GM12878 (cell line): Measurements from ENCODE around the gene TIPRL. TPM values are rescaled to one million over a fixed set of nuclear protein-coding genes. Genes with fewer than 3 reads are reported as not detected.

Experiments
- ATAC-seq: fragments of 200-7000 bp; cut with Tn5 transposase; 3 replicates; pipeline ENCODE4 v1.9.1; 2020; ENCODE audit warnings: mild to moderate bottlenecking, moderate library complexity
- BruUV-seq: library from RNA; stranded (reverse); fragments of 400-500 nt; replicated peaks from 2 replicates; lab custom pipeline; 2021; lab: Mats Ljungman, UMichigan
- CTCF ChIA-PET: fragments of 300-600 bp; sonication (Branson Sonifier 250); formaldehyde crosslinking; extraction: SDS; loops from one replicate; lab custom pipeline; 2021; ENCODE audit warnings: inconsistent platforms; lab: Yijun Ruan, JAX
- POLR2A ChIA-PET: fragments of 350-600 bp; formaldehyde crosslinking; extraction: SDS; loops from one replicate; lab custom pipeline; 2021; ENCODE audit warnings: inconsistent platforms; lab: Charles Lee
- RAD21 ChIA-PET: fragments of 300-600 bp; sonication (Branson Sonifier 250); formaldehyde crosslinking; loops from one replicate; lab custom pipeline; 2023; ENCODE audit warnings: antibody characterized with exemption; ENCODE audit not compliant: unreplicated experiment; lab: Charles Lee
- SMC1A ChIA-PET: fragments of 300-600 bp; sonication (Branson Sonifier 250); formaldehyde crosslinking; loops from one replicate; lab custom pipeline; 2023; ENCODE audit not compliant: unreplicated experiment, uncharacterized antibody; lab: Charles Lee
- DNase-seq: peaks from one replicate; pipeline ENCODE4 v3.0.0-alpha.2; 2011; ENCODE audit warnings: low read depth, low spot score
- FAIRE-seq: peaks from 3 replicates; lab custom pipeline; 2011; peaks lifted over from hg19 to GRCh38; lab: Jason Lieb, UNC
- H2AFZ ChIP-seq: 2 replicates; pipeline ENCODE4 v1.6.0; 2011; ENCODE audit warnings: low read depth, low read length, control low read depth; ENCODE audit not compliant: control insufficient read depth
- H3K27ac ChIP-seq: 2 replicates; pipeline ENCODE4 v1.5.1; 2011; ENCODE audit warnings: control low read depth; ENCODE audit not compliant: control insufficient read depth, insufficient read depth
- H3K27me3 ChIP-seq, 2 experiments: replicated peaks in 1 of 2; 2 replicates each; pipeline versions ENCODE4 v1.6.0 to v1.6.1; 2011; ENCODE audit warnings: low read length in 1 of 2; ENCODE audit not compliant: control insufficient read depth in 2 of 2, insufficient read depth in 2 of 2
- H3K36me3 ChIP-seq, 2 experiments: 2 replicates each; pipeline ENCODE4 v1.5.1; 2011; ENCODE audit warnings: low read length in 1 of 2; ENCODE audit not compliant: control insufficient read depth in 2 of 2, insufficient read depth in 2 of 2
- H3K4me1 ChIP-seq: 2 replicates; pipeline ENCODE4 v1.6.1; 2011; ENCODE audit warnings: mild to moderate bottlenecking, low read length, moderate library complexity, mixed read lengths; ENCODE audit not compliant: control insufficient read depth, insufficient read depth
- H3K4me2 ChIP-seq: 2 replicates; pipeline ENCODE4 v1.6.0; 2011; ENCODE audit warnings: control low read depth; ENCODE audit not compliant: control insufficient read depth, insufficient read depth
- H3K4me3 ChIP-seq: fragments of 200-600 bp; sonication (generic); 2 replicates; pipeline ENCODE4 v1.5.1; 2016
- H3K79me2 ChIP-seq: 2 replicates; pipeline ENCODE4 v1.6.0; 2011; ENCODE audit warnings: low read length; ENCODE audit not compliant: control insufficient read depth, insufficient read depth
- H3K9ac ChIP-seq: 2 replicates; pipeline ENCODE4 v1.8.0; 2011; ENCODE audit warnings: low read length, control low read depth, mixed read lengths; ENCODE audit not compliant: control insufficient read depth, insufficient read depth
- H3K9me3 ChIP-seq: replicated peaks from 3 replicates; pipeline ENCODE4 v1.5.1; 2011; ENCODE audit warnings: mild to moderate bottlenecking, low read length; ENCODE audit not compliant: control insufficient read depth, insufficient read depth
- H4K20me1 ChIP-seq: 2 replicates; pipeline ENCODE4 v1.6.0; 2011; ENCODE audit not compliant: control insufficient read depth, insufficient read depth
- BCL11A ChIP-seq: IDR thresholded peaks from 2 replicates; pipeline ENCODE4 v1.6.1; 2011; ENCODE audit warnings: low read depth, low read length
- CHD1 ChIP-seq: IDR thresholded peaks from 2 replicates; pipeline ENCODE4 v1.6.1; 2012; ENCODE audit warnings: low read depth, low read length, improper control_type of control experiment
- DPF2 ChIP-seq: fragments of 450-650 bp; IDR thresholded peaks from 2 replicates; pipeline ENCODE4 v1.6.1; 2017; ENCODE audit warnings: mild to moderate bottlenecking
- EGR1 ChIP-seq, 2 experiments: IDR thresholded peaks; 1 replicate in 1 of 2; 2 replicates in 1 of 2; pipeline ENCODE4 v1.6.1; 2011 to 2012; ENCODE audit warnings: low read depth in 2 of 2, low read length in 2 of 2, borderline replicate concordance in 1 of 2, mild to moderate bottlenecking in 1 of 2, moderate library complexity in 1 of 2
- IKZF1 ChIP-seq: fragments of 450-650 bp; conservative IDR thresholded peaks from 2 replicates; pipeline ENCODE4 v1.6.1; 2017; ENCODE audit warnings: antibody characterized with exemption, mild to moderate bottlenecking
- IRF4 ChIP-seq: IDR thresholded peaks from 2 replicates; pipeline ENCODE4 v1.6.1; 2011; ENCODE audit warnings: low read depth, low read length
- NFYA ChIP-seq: IDR thresholded peaks from 2 replicates; pipeline ENCODE4 v1.6.1; 2011; ENCODE audit warnings: low read depth, mild to moderate bottlenecking, low read length, improper control_type of control experiment, borderline replicate concordance
- PAX5 ChIP-seq: IDR thresholded peaks from 2 replicates; pipeline ENCODE4 v1.6.1; 2011; ENCODE audit warnings: low read depth, low read length, borderline replicate concordance
- WGBS: methylation state at CpG from one replicate; pipeline ENCODE4 v1.1.6; 2016; ENCODE audit warnings: low lambda C conversion rate; ENCODE audit not compliant: insufficient replicate concordance, insufficient coverage; ENCODE audit errors: missing lambda C conversion rate; 5-methylcytosine and 5-hydroxymethylcytosine counted together
- in situ Hi-C: fragments of 300-500 bp; cut with MboI; formaldehyde crosslinking; loops from 9 replicates; pipeline ENCODE4 v1.14.3; 2018; ENCODE audit warnings: mixed read lengths
- intact Hi-C: fragments of 100-400 bp; cut with micrococcal nuclease; formaldehyde crosslinking; loops from one replicate; pipeline ENCODE4 v1.14.2; 2022; ENCODE audit not compliant: unreplicated experiment
- polyA plus RNA-seq, 11 experiments: library from polyadenylated mRNA; depleted of rRNA in 4 of 11; unstranded in 6 of 11; stranded (reverse) in 5 of 11; fragments of >200 nt; fragmentation: Nextera tagmentation in 4 of 11; fragmentation: Illumina TruSeq in 1 of 11; extraction: Ambion mirVana in 4 of 11; extraction: Trizol in 1 of 11; gene quantifications; 1 replicate in 1 of 11; 2 replicates in 10 of 11; pipeline versions ENCODE4 v1.2.1 to v1.2.3, GENCODE V29; 2011 to 2016; ENCODE audit warnings: inconsistent platforms in 2 of 11, missing spikeins in 2 of 11, low read depth in 1 of 11
- total RNA-seq, 4 experiments: library from RNA; depleted of rRNA in 3 of 4; stranded (reverse); fragments of >200 nt in 3 of 4; fragmentation: Illumina TruSeq in 1 of 4; extraction: Trizol in 1 of 4; gene quantifications; 2 replicates each; pipeline versions ENCODE4 v1.2.1 to v1.2.3, GENCODE V29; 2013 to 2021
- TF ChIP-seq, protein P1 (sequence below): fragments of 450-650 bp; IDR thresholded peaks from 2 replicates; pipeline ENCODE4 v1.6.1; 2017; ENCODE audit warnings: antibody characterized with exemption, mild to moderate bottlenecking, moderate library complexity
- TF ChIP-seq, protein P2 (sequence below): IDR thresholded peaks from 2 replicates; pipeline ENCODE4 v1.6.1; 2011; ENCODE audit warnings: low read depth, low read length, improper control_type of control experiment, borderline replicate concordance
- TF ChIP-seq, protein P3 (sequence below): IDR thresholded peaks from 2 replicates; pipeline ENCODE4 v1.6.1; 2011; ENCODE audit warnings: borderline replicate concordance, low read depth, mild to moderate bottlenecking, moderate library complexity, low read length; ENCODE audit not compliant: insufficient read depth, poor library complexity, severe bottlenecking

TIPRL gene
- total and polyA plus RNA-seq, 10 of the 15 experiments (the other 5 are each of a cell fraction or from before 2014, with no cell fraction given), result 36.4 to 72.1 (median 49.9) TPM

DNA sequence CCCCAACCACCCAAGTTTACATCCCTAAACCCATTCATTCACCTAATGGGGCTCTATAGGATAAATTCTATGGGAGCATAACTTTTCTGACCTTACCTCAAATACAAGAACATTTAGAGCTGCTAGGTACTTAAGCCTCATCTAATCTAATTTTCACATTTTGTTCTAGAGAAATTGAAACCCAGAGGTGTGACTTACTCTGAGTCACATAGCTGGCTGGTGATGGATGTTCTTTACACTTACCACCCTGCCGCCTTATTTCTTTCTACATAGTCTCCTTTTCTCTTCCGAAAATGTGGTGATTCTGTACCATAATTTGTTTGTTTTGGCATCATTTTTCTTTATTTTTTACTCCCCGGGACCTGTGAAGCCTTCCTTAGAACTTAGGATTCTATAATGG lies 20.3 kb downstream of the TIPRL start:
- DNase-seq (no peak), FAIRE-seq (no peak), ATAC-seq (no peak)
- no peak overlapping the region for H3K4me2 ChIP-seq
- H4K20me1 ChIP-seq, result no peaks in the 10 kb centered on the region
- no peak overlapping the region for H2AFZ ChIP-seq
- intact Hi-C loops (no loop called here), in situ Hi-C loops (no loop called here)
- H3K27me3 ChIP-seq, result no peaks in the 10 kb centered on the region
- 65% methylated on average over 3 of the region's 3 CpGs for WGBS
- H3K79me2 ChIP-seq, result no peaks in the 10 kb centered on the region
- H3K27ac ChIP-seq, result no peak overlapping the region
- no peaks in the 10 kb centered on the region for H3K9me3 ChIP-seq
- SMC1A ChIA-PET, result interaction anchor here (1.4 kb wide), 1 partner anchor 19 kb away, joined by 3 read pairs; no protein-coding TSS in a partner anchor
- RAD21 ChIA-PET, result no interaction called here
- POLR2A ChIA-PET, result no interaction called here
- TF ChIP-seq IKZF1 (no peak), IRF4 (no peak)
- BruUV-seq, result no TSS peak
- H3K4me3 ChIP-seq, result no peak overlapping the region
- H3K9ac ChIP-seq, result no peak overlapping the region
- CTCF ChIA-PET, result interaction anchor here (0.9 kb wide), 1 partner anchor 114 kb away, joined by 3 read pairs; no protein-coding TSS in a partner anchor
- H3K36me3 ChIP-seq, result peaks cover 0 to 15% of the 10 kb centered on the region in 2 experiments; a peak in 3 of 4 replicates
- no peaks in the 10 kb centered on the region for H3K4me1 ChIP-seq

DNA sequence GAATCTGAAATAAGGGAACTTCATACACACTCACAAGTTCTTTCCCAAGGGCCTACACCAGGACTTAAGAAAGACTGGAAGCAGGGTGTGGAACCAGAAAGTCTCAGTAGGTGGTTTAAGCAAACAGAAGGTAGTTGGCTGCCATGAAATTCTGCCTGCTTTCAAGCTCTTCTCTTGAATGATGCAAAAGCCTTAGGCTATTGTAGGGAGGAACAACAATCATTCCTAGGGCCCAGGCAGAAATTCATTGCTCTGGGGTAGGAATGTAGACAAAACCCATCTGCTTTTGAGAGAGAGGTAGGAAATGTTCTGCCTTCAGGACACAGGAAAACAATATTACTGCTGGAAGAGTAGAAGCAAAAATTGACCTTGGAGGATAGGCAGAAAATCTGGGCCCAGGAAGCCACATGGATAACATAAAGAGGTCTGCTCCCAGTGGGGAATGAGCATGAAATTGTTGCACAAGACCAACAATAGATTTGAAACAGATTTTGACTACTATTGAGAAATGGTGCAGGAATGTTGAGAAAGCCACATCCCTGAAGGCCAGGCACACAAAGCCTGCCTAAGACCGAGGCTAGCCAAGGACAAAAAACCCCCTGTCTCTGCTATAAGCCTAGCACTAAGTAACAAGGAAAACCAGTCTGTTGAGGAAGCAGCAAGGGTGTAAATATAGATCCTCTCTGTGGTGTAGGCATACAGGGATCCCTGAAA lies 24.3 kb downstream of the TIPRL start:
- FAIRE-seq, result no peak
- 88% methylated on average over 1 of the region's 1 CpG for WGBS
- intact Hi-C loops (no loop called here), in situ Hi-C loops (no loop called here)
- no TSS peak for BruUV-seq
- no peak overlapping the region for H3K4me2 ChIP-seq
- H2AFZ ChIP-seq, result no peak overlapping the region
- no peak overlapping the region for H3K9ac ChIP-seq
- POLR2A ChIA-PET, result no interaction called here
- no peak for DNase-seq
- RAD21 ChIA-PET, result no interaction called here
- CTCF ChIA-PET, result no interaction called here
- H3K27ac ChIP-seq, result no peak overlapping the region
- H3K4me3 ChIP-seq, result no peak overlapping the region
- no peaks in the 10 kb centered on the region for H3K27me3 ChIP-seq
- no peaks in the 10 kb centered on the region for H4K20me1 ChIP-seq
- H3K9me3 ChIP-seq, result no peaks in the 10 kb centered on the region
- SMC1A ChIA-PET, result interaction anchor here (1.1 to 1.6 kb wide), 3 partner anchors 15 to 32 kb away, joined by 3 to 4 read pairs (median 4); no protein-coding TSS in a partner anchor
- H3K4me1 ChIP-seq, result no peaks in the 10 kb centered on the region
- H3K36me3 ChIP-seq, result peaks cover 0 to 4% of the 10 kb centered on the region in 2 experiments; a peak in 2 of 4 replicates
- no peaks in the 10 kb centered on the region for H3K79me2 ChIP-seq
- ATAC-seq, result no peak
- TF ChIP-seq NFYA (no peak), CHD1 (no peak), BCL11A (no peak), DPF2 (no peak), PAX5 (no peak), EGR1 (IDR thresholded peaks at IDR 0.05; ENCODE audit: borderline replicate concordance in 1 of 2, low read depth in 2 of 2, low read length in 2 of 2) (no peak)
- TF ChIP-seq, protein P1, sequence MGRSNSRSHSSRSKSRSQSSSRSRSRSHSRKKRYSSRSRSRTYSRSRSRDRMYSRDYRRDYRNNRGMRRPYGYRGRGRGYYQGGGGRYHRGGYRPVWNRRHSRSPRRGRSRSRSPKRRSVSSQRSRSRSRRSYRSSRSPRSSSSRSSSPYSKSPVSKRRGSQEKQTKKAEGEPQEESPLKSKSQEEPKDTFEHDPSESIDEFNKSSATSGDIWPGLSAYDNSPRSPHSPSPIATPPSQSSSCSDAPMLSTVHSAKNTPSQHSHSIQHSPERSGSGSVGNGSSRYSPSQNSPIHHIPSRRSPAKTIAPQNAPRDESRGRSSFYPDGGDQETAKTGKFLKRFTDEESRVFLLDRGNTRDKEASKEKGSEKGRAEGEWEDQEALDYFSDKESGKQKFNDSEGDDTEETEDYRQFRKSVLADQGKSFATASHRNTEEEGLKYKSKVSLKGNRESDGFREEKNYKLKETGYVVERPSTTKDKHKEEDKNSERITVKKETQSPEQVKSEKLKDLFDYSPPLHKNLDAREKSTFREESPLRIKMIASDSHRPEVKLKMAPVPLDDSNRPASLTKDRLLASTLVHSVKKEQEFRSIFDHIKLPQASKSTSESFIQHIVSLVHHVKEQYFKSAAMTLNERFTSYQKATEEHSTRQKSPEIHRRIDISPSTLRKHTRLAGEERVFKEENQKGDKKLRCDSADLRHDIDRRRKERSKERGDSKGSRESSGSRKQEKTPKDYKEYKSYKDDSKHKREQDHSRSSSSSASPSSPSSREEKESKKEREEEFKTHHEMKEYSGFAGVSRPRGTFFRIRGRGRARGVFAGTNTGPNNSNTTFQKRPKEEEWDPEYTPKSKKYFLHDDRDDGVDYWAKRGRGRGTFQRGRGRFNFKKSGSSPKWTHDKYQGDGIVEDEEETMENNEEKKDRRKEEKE, result no peak
- TF ChIP-seq, protein P2, sequence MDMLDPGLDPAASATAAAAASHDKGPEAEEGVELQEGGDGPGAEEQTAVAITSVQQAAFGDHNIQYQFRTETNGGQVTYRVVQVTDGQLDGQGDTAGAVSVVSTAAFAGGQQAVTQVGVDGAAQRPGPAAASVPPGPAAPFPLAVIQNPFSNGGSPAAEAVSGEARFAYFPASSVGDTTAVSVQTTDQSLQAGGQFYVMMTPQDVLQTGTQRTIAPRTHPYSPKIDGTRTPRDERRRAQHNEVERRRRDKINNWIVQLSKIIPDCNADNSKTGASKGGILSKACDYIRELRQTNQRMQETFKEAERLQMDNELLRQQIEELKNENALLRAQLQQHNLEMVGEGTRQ, result no peak
- TF ChIP-seq, protein P3, sequence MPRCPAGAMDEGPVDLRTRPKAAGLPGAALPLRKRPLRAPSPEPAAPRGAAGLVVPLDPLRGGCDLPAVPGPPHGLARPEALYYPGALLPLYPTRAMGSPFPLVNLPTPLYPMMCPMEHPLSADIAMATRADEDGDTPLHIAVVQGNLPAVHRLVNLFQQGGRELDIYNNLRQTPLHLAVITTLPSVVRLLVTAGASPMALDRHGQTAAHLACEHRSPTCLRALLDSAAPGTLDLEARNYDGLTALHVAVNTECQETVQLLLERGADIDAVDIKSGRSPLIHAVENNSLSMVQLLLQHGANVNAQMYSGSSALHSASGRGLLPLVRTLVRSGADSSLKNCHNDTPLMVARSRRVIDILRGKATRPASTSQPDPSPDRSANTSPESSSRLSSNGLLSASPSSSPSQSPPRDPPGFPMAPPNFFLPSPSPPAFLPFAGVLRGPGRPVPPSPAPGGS, result no peak
